Ishikawa (cell line): ENCODE measurements around the gene HLX.

ENCODE experiments used
- CEBPB ChIP-seq: IDR thresholded peaks from 2 replicates; pipeline ENCODE4 v1.6.1; 2012
- CREB1 ChIP-seq: IDR thresholded peaks from 2 replicates; pipeline ENCODE4 v1.6.1; 2012; ENCODE audit warnings: low read depth
- EGR1 ChIP-seq: IDR thresholded peaks from 2 replicates; pipeline ENCODE4 v1.6.1; 2012
- EP300 ChIP-seq: IDR thresholded peaks from 2 replicates; pipeline ENCODE4 v1.6.1; 2012; ENCODE audit warnings: borderline replicate concordance
- FOXM1 ChIP-seq: IDR thresholded peaks from 2 replicates; pipeline ENCODE4 v1.6.1; 2012; ENCODE audit warnings: low read depth, borderline replicate concordance
- NFIC ChIP-seq: IDR thresholded peaks from 2 replicates; pipeline ENCODE4 v1.6.1; 2012
- RAD21 ChIP-seq: IDR thresholded peaks from 2 replicates; pipeline ENCODE4 v1.6.1; 2012; ENCODE audit warnings: low read depth
- TAF1 ChIP-seq: IDR thresholded peaks from 2 replicates; pipeline ENCODE4 v1.6.1; 2012; ENCODE audit warnings: low read depth, mild to moderate bottlenecking
- TCF12 ChIP-seq: IDR thresholded peaks from 2 replicates; pipeline ENCODE4 v1.6.1; 2012; ENCODE audit warnings: low read depth
- TEAD4 ChIP-seq: IDR thresholded peaks from 2 replicates; pipeline ENCODE4 v1.6.1; 2012
- YY1 ChIP-seq: IDR thresholded peaks from 2 replicates; pipeline ENCODE4 v1.6.1; 2012; ENCODE audit warnings: low read depth
- ZBTB7A ChIP-seq: IDR thresholded peaks from 2 replicates; pipeline ENCODE4 v1.6.1; 2012; ENCODE audit warnings: low read depth
- TF ChIP-seq, protein P1 (sequence below): IDR thresholded peaks from 2 replicates; pipeline ENCODE4 v1.6.1; 2012; ENCODE audit warnings: low read depth, mild to moderate bottlenecking
- TF ChIP-seq, protein P2 (sequence below): IDR thresholded peaks from 2 replicates; pipeline ENCODE4 v1.6.1; 2012
- TF ChIP-seq, protein P3 (sequence below): IDR thresholded peaks from 2 replicates; pipeline ENCODE4 v1.6.1; 2012

Gene HLX

DNA sequence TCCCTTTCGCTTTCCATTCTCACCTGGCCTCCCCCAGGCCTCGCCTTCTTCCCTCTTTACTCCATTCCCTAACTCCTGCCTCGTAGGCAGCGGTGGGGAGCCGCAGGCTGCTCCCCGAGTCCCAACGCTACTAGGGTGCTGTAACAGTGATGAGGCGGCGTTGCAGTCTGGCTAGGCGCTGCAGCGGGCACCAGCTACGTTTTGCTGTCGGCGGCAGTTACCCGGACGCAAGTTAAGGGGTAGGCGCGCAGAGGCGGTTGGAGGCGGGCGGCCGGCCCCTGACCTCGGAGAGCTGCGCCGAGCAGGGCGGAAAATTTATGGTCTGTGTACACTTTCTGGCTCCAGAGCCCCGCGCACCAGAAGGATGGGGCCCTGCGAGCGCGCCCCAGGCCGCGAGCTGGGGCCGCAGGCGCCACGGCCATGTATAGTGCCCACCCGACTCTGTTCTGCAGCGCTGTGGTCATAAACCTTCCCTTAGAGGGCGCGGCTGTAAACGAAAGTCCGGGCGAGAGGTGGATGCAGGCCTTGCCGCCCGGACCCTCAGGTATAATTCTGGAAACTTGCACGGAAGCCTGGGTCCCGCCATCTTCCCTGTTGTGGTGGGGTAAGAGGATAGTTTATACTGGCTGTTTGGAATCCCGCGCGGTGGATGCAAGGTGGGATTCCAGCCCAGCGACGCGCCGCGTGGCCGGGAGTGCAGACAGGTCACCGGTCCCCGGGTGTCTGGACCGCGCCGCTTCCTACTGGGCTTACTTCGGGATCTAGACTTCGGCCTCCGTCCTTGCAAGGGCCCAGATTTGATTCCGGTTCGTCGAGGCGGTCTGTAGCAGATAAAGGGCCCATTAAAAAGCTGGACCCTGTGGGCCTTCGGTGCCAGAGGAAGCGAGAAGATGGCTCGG, 15.0 kb downstream of the HLX start:
- TF ChIP-seq, protein P1, sequence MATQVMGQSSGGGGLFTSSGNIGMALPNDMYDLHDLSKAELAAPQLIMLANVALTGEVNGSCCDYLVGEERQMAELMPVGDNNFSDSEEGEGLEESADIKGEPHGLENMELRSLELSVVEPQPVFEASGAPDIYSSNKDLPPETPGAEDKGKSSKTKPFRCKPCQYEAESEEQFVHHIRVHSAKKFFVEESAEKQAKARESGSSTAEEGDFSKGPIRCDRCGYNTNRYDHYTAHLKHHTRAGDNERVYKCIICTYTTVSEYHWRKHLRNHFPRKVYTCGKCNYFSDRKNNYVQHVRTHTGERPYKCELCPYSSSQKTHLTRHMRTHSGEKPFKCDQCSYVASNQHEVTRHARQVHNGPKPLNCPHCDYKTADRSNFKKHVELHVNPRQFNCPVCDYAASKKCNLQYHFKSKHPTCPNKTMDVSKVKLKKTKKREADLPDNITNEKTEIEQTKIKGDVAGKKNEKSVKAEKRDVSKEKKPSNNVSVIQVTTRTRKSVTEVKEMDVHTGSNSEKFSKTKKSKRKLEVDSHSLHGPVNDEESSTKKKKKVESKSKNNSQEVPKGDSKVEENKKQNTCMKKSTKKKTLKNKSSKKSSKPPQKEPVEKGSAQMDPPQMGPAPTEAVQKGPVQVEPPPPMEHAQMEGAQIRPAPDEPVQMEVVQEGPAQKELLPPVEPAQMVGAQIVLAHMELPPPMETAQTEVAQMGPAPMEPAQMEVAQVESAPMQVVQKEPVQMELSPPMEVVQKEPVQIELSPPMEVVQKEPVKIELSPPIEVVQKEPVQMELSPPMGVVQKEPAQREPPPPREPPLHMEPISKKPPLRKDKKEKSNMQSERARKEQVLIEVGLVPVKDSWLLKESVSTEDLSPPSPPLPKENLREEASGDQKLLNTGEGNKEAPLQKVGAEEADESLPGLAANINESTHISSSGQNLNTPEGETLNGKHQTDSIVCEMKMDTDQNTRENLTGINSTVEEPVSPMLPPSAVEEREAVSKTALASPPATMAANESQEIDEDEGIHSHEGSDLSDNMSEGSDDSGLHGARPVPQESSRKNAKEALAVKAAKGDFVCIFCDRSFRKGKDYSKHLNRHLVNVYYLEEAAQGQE, result no peak
- TF ChIP-seq CEBPB (no peak), FOXM1 (no peak), CREB1 (no peak), TEAD4 (no peak), TCF12 (no peak), RAD21 (no peak), NFIC (no peak), YY1 (no peak), EP300 (no peak)

DNA sequence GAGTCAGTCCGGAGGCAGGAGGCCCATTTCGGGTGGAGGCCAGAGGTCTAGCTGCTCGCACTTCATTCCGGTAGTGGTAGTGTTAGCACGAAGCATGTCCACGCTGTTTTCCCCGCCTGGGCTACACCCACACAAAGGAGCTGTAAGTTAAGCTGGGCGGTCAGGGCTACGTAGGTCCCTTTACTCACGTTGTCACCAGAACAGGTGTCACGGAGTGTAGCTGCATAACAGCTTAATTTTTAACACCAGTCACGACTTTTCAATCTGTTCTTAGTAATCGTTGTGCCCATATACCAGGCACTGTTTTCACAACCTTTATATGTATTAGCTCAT, 15.6 kb downstream of the HLX start:
- TF ChIP-seq YY1 (no peak), NFIC (no peak), CEBPB (no peak), RAD21 (no peak), TCF12 (no peak), CREB1 (no peak)
- TF ChIP-seq, protein P1, result no peak
- TF ChIP-seq, protein P2, sequence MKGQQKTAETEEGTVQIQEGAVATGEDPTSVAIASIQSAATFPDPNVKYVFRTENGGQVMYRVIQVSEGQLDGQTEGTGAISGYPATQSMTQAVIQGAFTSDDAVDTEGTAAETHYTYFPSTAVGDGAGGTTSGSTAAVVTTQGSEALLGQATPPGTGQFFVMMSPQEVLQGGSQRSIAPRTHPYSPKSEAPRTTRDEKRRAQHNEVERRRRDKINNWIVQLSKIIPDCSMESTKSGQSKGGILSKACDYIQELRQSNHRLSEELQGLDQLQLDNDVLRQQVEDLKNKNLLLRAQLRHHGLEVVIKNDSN, result no peak

DNA sequence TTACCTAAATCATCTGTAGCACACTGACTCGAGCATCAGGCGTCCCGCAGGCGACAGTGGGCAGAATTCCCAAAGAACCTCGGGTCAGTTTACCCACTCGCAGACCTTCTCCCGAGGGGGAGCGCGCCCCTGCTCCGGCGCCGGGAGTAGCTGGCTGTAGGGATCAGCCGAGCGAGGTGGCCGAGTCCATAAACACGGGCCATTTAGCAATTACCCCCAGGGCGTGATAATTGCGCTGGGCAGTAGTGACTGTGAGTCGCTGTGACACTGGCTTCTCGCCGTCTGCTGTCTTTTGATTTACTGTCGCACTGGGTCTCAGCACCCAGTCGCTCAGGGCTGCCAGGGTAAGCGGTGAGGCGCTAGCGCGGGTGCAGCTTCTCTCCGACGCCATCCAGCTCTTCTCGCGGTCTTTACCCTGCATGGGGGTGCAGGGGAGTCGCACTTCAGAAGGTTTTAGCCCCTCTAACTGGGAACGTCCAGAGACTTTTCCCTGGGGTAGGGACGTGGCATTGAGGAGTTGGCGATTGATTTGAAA, 16.2 kb downstream of the HLX start:
- TF ChIP-seq CREB1 (no peak), RAD21 (no peak), YY1 (no peak), EGR1 (no peak), ZBTB7A (no peak), FOXM1 (no peak), TEAD4 (no peak), TAF1 (no peak), TCF12 (no peak), CEBPB (no peak), NFIC (no peak), EP300 (no peak)
- TF ChIP-seq, protein P1, result no peak
- TF ChIP-seq, protein P3, sequence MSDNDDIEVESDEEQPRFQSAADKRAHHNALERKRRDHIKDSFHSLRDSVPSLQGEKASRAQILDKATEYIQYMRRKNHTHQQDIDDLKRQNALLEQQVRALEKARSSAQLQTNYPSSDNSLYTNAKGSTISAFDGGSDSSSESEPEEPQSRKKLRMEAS, result no peak
- TF ChIP-seq, protein P2, result no peak

DNA sequence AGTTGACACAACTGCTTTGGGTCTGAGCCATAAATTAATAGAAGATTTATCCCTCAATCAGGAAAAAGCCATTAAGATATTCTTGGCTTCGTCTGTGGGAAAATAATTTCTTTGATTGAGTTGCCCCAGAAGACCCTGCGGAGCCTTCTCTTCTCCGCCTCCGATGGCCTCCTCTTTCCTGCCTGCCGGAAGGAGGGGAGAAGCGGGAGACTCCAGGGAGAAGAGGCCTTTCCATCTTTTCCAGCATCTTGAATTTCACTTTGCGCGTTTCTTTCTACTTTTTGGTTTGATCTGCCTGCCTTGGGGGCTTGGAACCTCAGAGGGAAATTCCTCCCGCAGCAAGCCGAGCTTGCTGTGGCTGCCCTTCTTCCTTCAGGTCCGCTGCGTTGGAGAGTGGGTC, 16.8 kb downstream of the HLX start:
- TF ChIP-seq RAD21 (no peak), EGR1 (no peak), CREB1 (no peak), YY1 (no peak), TEAD4 (no peak), CEBPB (no peak)
- TF ChIP-seq, protein P2, result no peak
- TF ChIP-seq, protein P3, result no peak
- TF ChIP-seq, protein P1, result no peak
